ENCODE measurements around the gene SPATS2. TPM values are rescaled to one million over a fixed set of nuclear protein-coding genes. Genes with fewer than 3 reads are reported as not detected.

The SPATS2 gene
- total and polyA plus RNA-seq, 2 donors (not counting 3 experiments of a cell fraction or from before 2014, with no cell fraction given), result 55.8 to 66.5 TPM

GRCh38 chr12:49549735-49550692 lies 182.8 kb downstream of the SPATS2 start:
- Histone ChIP-seq H3K36me3 (ENCODE audit: control insufficient read depth in 2 of 2, extremely low read depth in 1 of 2, insufficient read depth in 2 of 2, low read length in 2 of 2) (no peaks in the 10 kb centered on the region), H3K9ac (replicated peaks; ENCODE audit: extremely low read depth, insufficient read depth, low read length) (no peak overlapping the region), H3K4me1 (ENCODE audit: control insufficient read depth, extremely low read depth, insufficient read depth, low read length) (peaks cover 6% of the 10 kb centered on the region), H3K27ac (ENCODE audit: insufficient read depth, low read depth, low read length) (no peak overlapping the region), H3K4me3 (replicated peaks in 1 of 3; ENCODE audit: insufficient read depth in 1 of 3, low read depth in 1 of 3, low read length in 3 of 3) (no peak overlapping the region), H4K20me1 (replicated peaks; ENCODE audit: control insufficient read depth, extremely low read depth, insufficient read depth, low read length) (no peaks in the 10 kb centered on the region), H2AFZ (ENCODE audit: low read depth, low read length) (no peak overlapping the region), H3K9me1 (replicated peaks; ENCODE audit: control insufficient read depth, extremely low read depth, insufficient read depth, low read length) (no peaks in the 10 kb centered on the region), H3K4me2 (ENCODE audit: insufficient read depth, low read length) (no peak overlapping the region), H3K9me3 (replicated peaks; ENCODE audit: control insufficient read depth, insufficient read depth, low read length) (no peaks in the 10 kb centered on the region), H3K79me2 (ENCODE audit: control insufficient read depth, insufficient read depth, low read length) (no peaks in the 10 kb centered on the region), H3K27me3 (ENCODE audit: control insufficient read depth in 2 of 2, insufficient read depth in 2 of 2, low read length in 2 of 2) (peaks cover 0 to 5% of the 10 kb centered on the region in 2 experiments)
- DNase-seq (ENCODE audit: low read depth, low spot score) (no peak), FAIRE-seq (no peak)
- dilution Hi-C loops (cut with MboI; ENCODE audit: extremely low pct_ligation_motif_present, low sequenced_read_pairs), result no loop called here
- no peak for TF ChIP-seq POLR2AphosphoS5 (IDR thresholded peaks at IDR 0.05; ENCODE audit: insufficient read depth, low read depth, low read length)
- no peak for TF ChIP-seq GATA2 (IDR thresholded peaks at IDR 0.05; ENCODE audit: insufficient read depth, insufficient read length, low read depth, low read length)
- TF ChIP-seq JUN (IDR thresholded peaks at IDR 0.05; ENCODE audit: borderline replicate concordance, insufficient read depth, insufficient read length, low read depth), result no peak
- TF ChIP-seq MAX (IDR thresholded peaks at IDR 0.05; ENCODE audit: insufficient read depth, insufficient read length), result no peak
- no peak for TF ChIP-seq CTCF (IDR thresholded peaks at IDR 0.05; ENCODE audit: extremely low read depth in 1 of 2, insufficient read depth in 1 of 2, low read depth in 1 of 2, low read length in 2 of 2)
- TF ChIP-seq FOS (IDR thresholded peaks at IDR 0.05; ENCODE audit: borderline replicate concordance, insufficient read depth, low read length), result no peak
- POLR2A ChIA-PET, result no interaction called here
- CTCF ChIA-PET, result interaction anchor here (0.8 to 6.9 kb wide), 7 partner anchors 32 to 227 kb away, joined by 3 to 44 read pairs (median 6); partner anchors contain the start of gene TROAP
- intact Hi-C loops (cut with micrococcal nuclease), result no loop called here
- BruUV-seq (replicated peaks), result no TSS peak

Data from endothelial cell of umbilical vein (primary cell).